Loucy (cell line): Measurements from ENCODE around the gene CYSRT1.

ENCODE experiments used
- CTCF ChIP-seq: fragments of 200-600 bp; sonication (generic); conservative IDR thresholded peaks from 2 replicates; pipeline ENCODE4 v1.5.1; 2014; ENCODE audit warnings: mild to moderate bottlenecking, antibody characterized with exemption, low read length
- EZH2phosphoT487 ChIP-seq: fragments of 200-600 bp; IDR thresholded peaks from 2 replicates; pipeline ENCODE4 v1.6.1; 2018; ENCODE audit warnings: antibody characterized with exemption, mild to moderate bottlenecking, moderate library complexity, borderline replicate concordance

- TF ChIP-seq CTCF (no peak), EZH2phosphoT487 (no peak)
These were observed 22.9 kb downstream of the CYSRT1 start for GRCh38 chr9:137247916-137248175.
